ENCODE results near the gene IVNS1ABP. TPM values are rescaled to one million over a fixed set of nuclear protein-coding genes. Genes with fewer than 3 reads are reported as not detected.

Gene IVNS1ABP
- total and polyA plus RNA-seq, 9 of the 15 experiments (the other 6 are each of a cell fraction or from before 2014, with no cell fraction given), result 30.6 to 126 (median 77.7) TPM

GRCh38 chr1:185292237-185292636 is 24.8 kb downstream of the IVNS1ABP start (continued):
- TF ChIP-seq MGA (IDR thresholded peaks at IDR 0.05) (no peak), BCOR (IDR thresholded peaks at IDR 0.05) (no peak), CHD4 (IDR thresholded peaks at IDR 0.05; ENCODE audit: insufficient read depth, insufficient replicate concordance, low read depth, low read length, poor library complexity, severe bottlenecking) (no peak), TAF1 (IDR thresholded peaks at IDR 0.05; ENCODE audit: control insufficient read depth, extremely low read depth, insufficient read depth, low read length, severe bottlenecking) (no peak), GTF3C2 (IDR thresholded peaks at IDR 0.05; ENCODE audit: borderline replicate concordance, extremely low read depth, insufficient read length) (no peak), ZNF507 (tag; conservative IDR thresholded peaks at IDR 0.05) (no peak), ZNF384 (IDR thresholded peaks at IDR 0.05; ENCODE audit: low read depth, low read length) (peak; percentile 83), ZBTB43 (CRISPR knock-in tag; IDR thresholded peaks at IDR 0.05) (no peak), ZNF134 (CRISPR knock-in tag; conservative IDR thresholded peaks at IDR 0.05) (no peak), MAZ (CRISPR knock-in tag; conservative IDR thresholded peaks at IDR 0.05 in 1 of 2, IDR thresholded peaks at IDR 0.05 in 1 of 2) (no peak), RBFOX2 (IDR thresholded peaks at IDR 0.05; ENCODE audit: low read depth, low read length) (no peak), MED1 (CRISPR knock-in tag; IDR thresholded peaks at IDR 0.05; ENCODE audit: borderline replicate concordance) (no peak)
